ENCODE results near the gene BCL7C.
"Not testable (repeated sequence)": the region's sequence is repeated elsewhere in the genome, so short reads cannot be mapped to it uniquely, and the experiment has no call there.

BCL7C gene

DNA sequence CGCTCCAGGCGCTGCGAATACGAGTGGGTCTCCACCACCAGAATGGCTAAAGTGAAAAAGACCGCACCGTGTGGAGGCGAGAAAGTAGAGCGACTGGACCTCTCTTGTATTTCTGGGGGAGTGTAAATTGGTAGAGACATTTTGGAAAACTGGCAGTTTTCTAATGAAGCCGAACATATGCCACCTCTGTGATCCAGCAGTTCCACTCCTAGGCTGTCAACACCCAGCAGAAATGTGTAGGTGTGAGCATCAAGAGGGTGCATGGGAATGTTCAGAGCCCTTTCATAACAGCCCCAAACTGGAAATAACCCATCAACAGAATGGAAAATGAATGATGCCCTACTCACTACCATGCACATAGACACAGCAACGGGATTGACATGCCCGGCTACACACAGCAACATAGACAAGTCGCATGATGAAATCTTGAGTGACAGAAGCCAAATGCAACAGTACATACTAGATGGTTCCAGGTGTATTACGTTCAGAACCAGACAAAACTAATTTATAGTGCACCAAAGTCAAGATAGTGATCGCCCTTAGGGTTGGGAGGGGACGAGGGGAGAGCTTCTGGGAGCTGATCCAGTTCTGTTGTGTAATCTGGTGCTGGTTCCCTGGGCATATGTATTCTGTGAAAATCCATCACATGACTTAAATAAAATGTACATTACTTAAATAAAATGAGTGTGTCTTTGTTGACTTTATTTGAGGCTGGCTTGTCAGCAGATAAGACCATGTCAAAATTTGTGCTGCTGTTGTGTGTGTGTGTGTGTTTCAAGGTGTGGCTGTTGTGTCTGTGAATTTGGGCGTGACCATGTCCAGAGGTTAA is 877 bp upstream of the BCL7C start:
- no peak for DNase-seq (ENCODE audit: low spot score)

DNA sequence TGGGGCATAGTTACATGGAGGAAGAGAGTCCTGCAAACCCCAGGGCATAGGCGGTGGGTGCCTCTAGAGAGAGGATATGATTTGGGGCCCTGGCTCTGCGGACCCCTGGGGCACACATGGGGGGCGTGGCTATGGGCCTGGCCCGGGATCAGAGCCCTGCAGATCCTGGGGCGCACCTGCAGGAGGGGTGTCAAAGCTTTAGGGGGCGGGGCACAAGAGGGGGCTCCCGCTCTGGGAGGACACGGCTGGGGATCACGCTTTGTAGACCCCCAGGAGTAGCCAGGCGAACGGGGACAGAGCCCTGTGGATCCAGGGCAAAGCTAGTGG is 497 bp downstream of the BCL7C start:
- no peak for DNase-seq (ENCODE audit: low spot score)

DNA sequence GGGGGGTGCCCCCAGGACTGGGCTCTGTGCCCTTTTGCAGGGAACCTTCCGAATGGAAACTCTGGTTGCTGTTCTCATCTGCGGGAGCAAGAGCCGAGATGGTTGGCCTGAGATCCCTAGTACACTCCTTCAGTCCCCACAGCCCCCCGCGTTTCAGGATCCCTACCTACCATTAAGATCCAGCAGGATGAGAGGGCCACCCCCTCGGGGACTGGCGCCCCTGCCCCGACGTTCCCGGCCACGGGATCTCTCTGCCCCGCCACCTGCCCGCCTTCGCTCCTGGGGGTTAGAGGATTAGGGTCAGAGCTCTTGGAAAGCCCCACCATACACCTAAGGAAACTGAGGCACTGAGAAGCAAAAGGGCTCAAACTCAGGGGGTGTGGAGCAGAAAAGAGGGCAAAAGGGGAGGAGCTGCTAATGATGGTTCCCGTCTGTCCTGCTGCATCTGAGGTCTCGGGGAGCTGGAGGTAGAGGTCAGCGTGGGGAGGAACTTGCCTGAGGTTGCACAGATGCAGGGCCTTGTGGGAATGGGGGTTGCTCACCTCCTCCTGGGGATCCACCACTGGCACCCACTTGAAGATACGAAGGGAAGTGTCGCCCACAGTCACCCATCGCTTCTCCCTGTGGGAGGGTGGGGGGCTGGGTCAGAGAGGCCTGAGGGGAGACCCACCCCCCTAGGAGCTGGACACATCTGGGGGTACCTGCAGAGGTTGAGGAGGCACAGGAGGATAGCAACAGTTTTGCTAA is 1.0 kb downstream of the BCL7C start:
- DNase-seq (ENCODE audit: low spot score), result no peak

DNA sequence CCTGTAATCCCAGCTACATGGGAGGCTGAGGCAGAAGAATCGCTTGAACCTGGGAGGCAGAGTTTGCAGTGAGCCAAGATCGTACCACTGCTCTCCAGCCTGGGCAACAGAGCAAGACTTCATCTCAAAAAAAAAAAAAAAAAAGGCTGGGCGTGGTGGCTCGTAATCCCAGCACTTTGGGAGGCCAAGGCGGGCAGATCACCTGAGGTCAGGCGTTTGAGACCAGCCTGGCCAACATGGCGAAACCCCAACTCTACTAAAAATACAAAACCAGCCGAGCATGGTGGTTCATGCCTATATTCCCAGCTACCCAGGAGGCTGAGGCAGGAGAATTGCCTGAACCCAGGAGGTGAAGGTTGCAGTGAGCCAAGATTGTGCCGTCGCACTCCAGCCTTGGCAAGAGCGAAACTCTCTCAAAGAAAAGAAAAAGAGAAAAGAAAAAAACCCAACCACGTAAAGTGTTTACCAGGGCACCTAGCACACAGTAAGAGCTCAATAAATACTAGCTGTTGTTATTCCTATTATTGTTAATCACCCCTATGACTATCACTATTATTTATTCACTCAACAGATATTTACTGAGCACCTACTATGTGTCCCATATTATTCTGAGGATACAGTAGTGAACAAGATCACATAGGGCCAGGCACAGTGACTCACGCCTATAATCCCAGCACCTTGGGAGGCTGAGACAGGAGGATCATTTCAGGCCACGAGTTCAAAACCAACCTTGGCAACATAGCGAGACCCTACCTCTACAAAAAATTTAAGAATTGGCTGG is 2.6 kb downstream of the BCL7C start:
- DNase-seq (ENCODE audit: low spot score), result not testable (repeated sequence)

- DNase-seq (ENCODE audit: low spot score), result no peak
Observed at GRCh38 chr16:30889721-30890120, 4.2 kb downstream of the BCL7C start.

GRCh38 chr16:30888856-30889499 is 4.9 kb downstream of the BCL7C start:
- no peak for DNase-seq (ENCODE audit: low spot score)

GRCh38 chr16:30887927-30888326 is 6.0 kb downstream of the BCL7C start:
- no peak for DNase-seq (ENCODE audit: low spot score)

DNA sequence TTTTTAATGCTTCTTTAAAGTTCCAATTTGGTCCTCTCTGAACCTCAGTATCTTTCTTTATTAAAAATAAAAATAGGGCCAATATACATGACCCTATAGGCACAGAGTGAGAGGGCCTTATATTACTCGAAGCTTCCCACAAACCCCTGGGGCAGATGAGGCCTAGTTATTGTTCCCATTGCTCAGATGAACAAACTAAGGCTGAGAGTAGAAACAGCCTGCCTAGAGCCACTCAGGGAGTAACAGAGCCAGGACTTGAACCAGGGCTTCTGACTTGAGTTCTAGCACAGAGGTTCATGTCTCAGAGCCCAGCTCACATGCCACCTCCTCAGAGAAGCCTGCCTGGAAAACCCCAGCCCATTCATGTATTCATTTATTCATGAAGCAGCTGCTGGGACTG is 7.7 kb downstream of the BCL7C start:
- DNase-seq (ENCODE audit: low spot score), result no peak

DNA sequence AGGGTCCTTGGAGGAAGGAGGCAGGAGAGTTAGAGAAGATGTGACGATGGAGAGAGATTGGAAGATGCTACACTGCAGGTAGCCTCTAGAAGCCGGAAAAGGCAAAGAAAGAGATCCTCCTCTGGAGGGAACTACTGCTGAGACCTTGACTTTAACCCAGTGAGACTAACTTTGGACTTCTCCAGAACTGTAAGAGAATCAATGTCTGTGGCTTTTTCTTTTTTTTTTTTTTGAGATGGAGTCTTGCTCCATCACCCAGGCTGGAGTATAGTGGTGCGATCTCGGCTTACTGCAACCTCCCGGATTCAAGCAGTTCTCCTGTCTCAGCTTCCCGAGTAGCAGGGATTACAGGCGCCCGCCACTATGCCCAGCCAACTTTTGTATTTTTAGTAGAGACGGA is 8.7 kb downstream of the BCL7C start:
- DNase-seq (ENCODE audit: low spot score), result no peak

DNA sequence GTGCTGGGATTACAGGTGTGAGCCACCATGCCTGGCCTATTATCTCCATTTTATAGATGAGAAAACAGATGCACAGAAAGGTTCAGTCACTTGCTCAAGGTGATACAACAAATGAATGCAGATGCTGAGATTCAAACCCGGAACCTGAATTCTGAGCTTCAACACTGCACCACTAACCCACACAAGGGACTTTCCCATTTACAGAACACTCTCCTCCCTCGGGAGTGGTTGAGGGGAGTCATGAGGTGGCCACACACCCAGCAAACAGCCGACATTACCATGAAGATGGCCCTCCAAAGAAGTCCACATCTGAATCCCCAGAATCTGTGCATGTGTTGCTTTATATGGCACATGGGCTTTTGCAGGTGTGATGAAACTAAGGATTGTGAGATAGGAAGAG is 9.1 kb downstream of the BCL7C start:
- no peak for DNase-seq (ENCODE audit: low spot score)

DNA sequence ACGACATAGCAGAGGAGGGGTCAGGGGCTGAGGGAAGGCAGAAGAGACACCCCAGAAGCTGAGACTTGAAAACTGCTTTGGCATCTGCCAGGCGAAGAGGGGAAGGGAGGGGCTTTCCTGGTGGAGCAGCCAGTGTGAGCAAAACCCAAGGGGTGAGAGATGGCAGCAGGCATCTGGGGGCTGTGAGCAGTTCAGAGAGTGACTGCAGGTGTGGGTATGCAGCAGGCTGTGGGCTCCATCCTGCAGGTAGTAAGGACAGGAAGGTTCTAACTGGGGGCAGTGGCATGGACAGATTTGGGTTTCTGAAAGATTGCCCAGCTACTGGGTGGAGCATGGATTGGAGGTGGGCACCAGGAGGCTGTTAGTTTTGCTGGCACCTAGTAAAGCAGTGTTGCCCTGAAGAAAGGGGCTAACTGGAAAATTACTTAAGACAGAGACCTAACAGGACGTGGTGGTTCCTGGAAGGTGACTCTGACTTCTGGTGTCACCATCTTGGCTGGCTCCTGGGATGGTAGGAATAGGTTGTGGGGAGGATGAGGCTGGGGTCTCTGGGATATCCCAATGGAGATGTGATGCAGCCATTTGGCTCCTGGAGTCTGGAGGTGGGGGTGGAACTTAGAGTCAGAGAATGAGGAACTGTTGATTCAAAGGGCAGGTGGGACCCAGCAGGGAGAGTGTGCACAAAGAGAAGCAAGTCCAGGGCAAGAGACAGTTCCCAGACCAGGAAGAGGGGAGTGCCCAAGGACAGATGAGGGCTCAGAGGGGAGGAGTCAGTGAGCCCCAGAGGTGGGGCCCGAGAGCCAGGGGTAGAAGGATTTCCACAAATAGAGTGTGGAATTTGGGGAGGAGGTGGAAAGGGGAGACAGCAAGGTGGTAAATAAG is 11.2 kb downstream of the BCL7C start:
- DNase-seq (ENCODE audit: low spot score), result no peak

GRCh38 chr16:30876867-30877266 is 17.0 kb downstream of the BCL7C start:
- DNase-seq (ENCODE audit: low spot score), result no peak

GRCh38 chr16:30875871-30876801 is 17.7 kb downstream of the BCL7C start:
- peak; percentile 50 for DNase-seq (ENCODE audit: low spot score)

GRCh38 chr16:30874821-30875717 is 18.8 kb downstream of the BCL7C start:
- peak; percentile 95 for DNase-seq (ENCODE audit: low spot score)

DNA sequence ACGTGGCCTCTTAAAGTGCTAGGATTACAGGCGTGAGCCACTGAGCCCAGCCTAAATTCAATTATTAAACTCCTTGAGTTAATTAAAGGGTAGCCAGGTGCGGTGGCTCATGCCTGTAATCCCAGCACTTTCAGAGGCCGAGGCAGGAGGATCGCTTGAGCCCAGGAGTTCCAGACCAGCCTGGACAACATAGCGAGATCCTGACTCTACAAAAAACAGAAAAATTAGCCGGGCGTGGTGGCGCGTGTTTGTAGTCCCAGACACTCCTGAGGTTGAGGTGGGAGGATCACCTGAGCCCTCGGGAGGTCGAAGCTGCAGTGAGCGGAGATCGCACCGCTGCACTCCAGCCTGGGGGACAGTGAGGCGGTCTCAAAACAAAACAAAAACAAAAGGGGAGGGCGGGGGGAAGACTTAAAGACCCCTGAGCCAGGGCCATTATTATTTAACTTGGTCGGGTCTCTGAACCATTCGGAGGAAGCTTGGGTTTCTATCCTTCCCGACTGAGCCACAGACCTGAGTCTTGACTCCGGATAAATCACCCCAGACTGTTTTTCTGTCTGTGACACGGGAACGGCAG is 19.5 kb downstream of the BCL7C start:
- no peak for DNase-seq (ENCODE audit: low spot score)

DNA sequence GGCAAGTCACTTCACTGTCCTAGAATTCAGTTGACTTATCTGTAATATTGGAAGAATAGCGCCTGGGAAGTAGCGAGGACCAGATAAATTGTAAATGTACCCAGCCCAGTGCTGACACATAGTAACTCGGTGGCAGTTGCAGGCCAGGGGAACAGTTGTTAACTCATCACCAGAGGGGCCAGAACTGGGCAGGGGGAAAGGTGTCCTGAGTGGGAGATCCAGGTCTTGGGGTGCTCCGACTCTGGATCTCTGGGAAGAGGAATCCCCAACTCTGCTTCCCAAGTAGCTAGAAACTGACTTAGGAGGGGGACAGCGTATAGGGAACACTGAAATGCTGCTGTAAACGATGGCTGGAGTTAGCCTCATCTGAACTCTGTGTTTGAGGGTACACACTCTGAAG is 23.0 kb downstream of the BCL7C start:
- no peak for DNase-seq (ENCODE audit: low spot score)

GRCh38 chr16:30867747-30868146 is 26.1 kb downstream of the BCL7C start:
- no peak for DNase-seq (ENCODE audit: low spot score)

DNA sequence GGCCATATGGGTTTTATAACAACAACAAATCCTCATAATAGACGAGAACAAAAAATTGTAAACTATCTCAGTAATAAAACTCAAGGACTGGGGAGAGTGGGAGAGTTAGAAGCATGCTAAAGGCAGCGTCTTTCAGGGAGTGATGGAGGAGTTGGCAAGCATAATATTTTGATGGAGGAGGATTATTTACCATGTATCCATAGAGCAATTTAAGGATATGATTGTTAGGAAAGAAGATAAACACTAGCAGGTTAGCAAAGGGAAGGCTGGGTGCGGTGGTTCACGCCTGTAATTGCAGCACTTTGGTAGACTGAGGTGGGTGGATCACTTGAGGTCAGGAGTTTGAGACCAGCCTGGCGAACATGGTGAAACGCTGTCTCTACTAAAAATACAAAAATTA is 27.8 kb downstream of the BCL7C start:
- no peak for DNase-seq (ENCODE audit: low spot score)

DNA sequence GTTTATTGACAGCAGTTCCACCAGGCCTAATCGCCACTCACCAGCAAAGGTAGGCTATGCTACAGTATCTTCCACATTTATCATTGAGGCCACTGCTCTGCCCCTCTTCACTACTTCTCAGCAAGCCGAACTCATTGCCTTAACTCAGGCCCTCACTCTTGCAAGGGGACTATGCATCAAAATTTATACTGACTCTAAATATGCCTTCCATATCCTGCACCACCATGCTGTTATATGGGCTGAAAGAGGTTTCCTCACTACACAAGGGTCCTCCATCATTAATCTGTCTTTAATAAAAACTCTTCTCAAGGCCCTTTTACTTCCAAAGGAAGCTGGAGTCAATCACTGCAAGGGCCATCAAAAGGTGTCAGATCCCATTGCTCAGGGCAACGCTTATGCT is 30.7 kb downstream of the BCL7C start:
- DNase-seq (ENCODE audit: low spot score), result not testable (repeated sequence)
